Measurements from ENCODE around the gene ADAP1.
"Not testable (repeated sequence)": the region's sequence is repeated elsewhere in the genome, so short reads cannot be mapped to it uniquely, and the experiment has no call there.

Gene ADAP1

GRCh38 chr7:954330-955238 lies at the start of gene ADAP1:
TSS of gene ADAP1 (minus strand) at chr7:954680. CDS start at chr7:954477, 203 bp downstream.
- peak; percentile 55 for TF ChIP-seq CTCF (IDR thresholded peaks at IDR 0.05)
- Histone ChIP-seq H3K27me3 (no peaks in the 10 kb centered on the region), H3K4me3 (ENCODE audit: low read depth in 1 of 2, low read length in 1 of 2) (peak within 1 kb of the TSS; percentile 85 to 97), H3K4me1 (ENCODE audit: control insufficient read depth in 1 of 2, insufficient read depth in 1 of 2, low read depth in 1 of 2, low read length in 1 of 2) (peaks cover 63 to 65% of the 10 kb centered on the region in 2 experiments), H3K27ac (peak within 1 kb of the TSS; percentile 94), H3K9me3 (no peaks in the 10 kb centered on the region), H3K36me3 (peaks cover 12% of the 10 kb centered on the region)

GRCh38 chr7:1002445-1002844 lies 48.0 kb upstream of the ADAP1 start:
- not testable (repeated sequence) for H3K9me3 ChIP-seq; H3K36me3 ChIP-seq; H3K4me3 ChIP-seq (ENCODE audit: low read depth in 1 of 2, low read length in 1 of 2); H3K27me3 ChIP-seq; H3K4me1 ChIP-seq (ENCODE audit: control insufficient read depth in 1 of 2, insufficient read depth in 1 of 2, low read depth in 1 of 2, low read length in 1 of 2); H3K27ac ChIP-seq

GRCh38 chr7:1002026-1002425 lies 47.5 kb upstream of the ADAP1 start:
- not testable (repeated sequence) for H3K36me3 ChIP-seq; H3K4me3 ChIP-seq (ENCODE audit: low read depth in 1 of 2, low read length in 1 of 2); H3K9me3 ChIP-seq; H3K27me3 ChIP-seq; H3K27ac ChIP-seq; H3K4me1 ChIP-seq (ENCODE audit: control insufficient read depth in 1 of 2, insufficient read depth in 1 of 2, low read depth in 1 of 2, low read length in 1 of 2)

GRCh38 chr7:1001069-1001770 lies 46.7 kb upstream of the ADAP1 start:
- not testable (repeated sequence) for H3K27ac ChIP-seq; H3K4me3 ChIP-seq (ENCODE audit: low read depth in 1 of 2, low read length in 1 of 2); H3K4me1 ChIP-seq (ENCODE audit: control insufficient read depth in 1 of 2, insufficient read depth in 1 of 2, low read depth in 1 of 2, low read length in 1 of 2); H3K27me3 ChIP-seq; H3K9me3 ChIP-seq; H3K36me3 ChIP-seq

GRCh38 chr7:999941-1000935 lies 45.8 kb upstream of the ADAP1 start:
- Histone ChIP-seq H3K4me1 (ENCODE audit: control insufficient read depth in 1 of 2, insufficient read depth in 1 of 2, low read depth in 1 of 2, low read length in 1 of 2) (no peaks in the 10 kb centered on the region), H3K27ac (no peak overlapping the region), H3K27me3 (no peaks in the 10 kb centered on the region), H3K9me3 (no peaks in the 10 kb centered on the region), H3K4me3 (ENCODE audit: low read depth in 1 of 2, low read length in 1 of 2) (no peak overlapping the region), H3K36me3 (no peaks in the 10 kb centered on the region)
- TF ChIP-seq CTCF (IDR thresholded peaks at IDR 0.05), result no peak

- H3K27ac ChIP-seq, result no peak overlapping the region
- no peak for TF ChIP-seq CTCF (IDR thresholded peaks at IDR 0.05)
- H3K36me3 ChIP-seq, result no peaks in the 10 kb centered on the region
- H3K4me1 ChIP-seq (ENCODE audit: control insufficient read depth in 1 of 2, insufficient read depth in 1 of 2, low read depth in 1 of 2, low read length in 1 of 2), result no peaks in the 10 kb centered on the region
- H3K9me3 ChIP-seq, result no peaks in the 10 kb centered on the region
- H3K4me3 ChIP-seq (ENCODE audit: low read depth in 1 of 2, low read length in 1 of 2), result no peak overlapping the region
- H3K27me3 ChIP-seq, result no peaks in the 10 kb centered on the region
Measured at GRCh38 chr7:999149-999879, 44.8 kb upstream of the ADAP1 start.
